HG03432 (cell line): ENCODE data around the gene CAMK1D.
"Not testable (repeated sequence)": the region's sequence is repeated elsewhere in the genome, so short reads cannot be mapped to it uniquely, and the experiment has no call there.

Source experiments
- ATAC-seq: cut with Tn5 transposase; IDR thresholded peaks from one replicate; pipeline ENCODE4 v1.9.1; 2021; ENCODE audit warnings: mild to moderate bottlenecking, moderate library complexity; ENCODE audit not compliant: unreplicated experiment

The CAMK1D gene

DNA sequence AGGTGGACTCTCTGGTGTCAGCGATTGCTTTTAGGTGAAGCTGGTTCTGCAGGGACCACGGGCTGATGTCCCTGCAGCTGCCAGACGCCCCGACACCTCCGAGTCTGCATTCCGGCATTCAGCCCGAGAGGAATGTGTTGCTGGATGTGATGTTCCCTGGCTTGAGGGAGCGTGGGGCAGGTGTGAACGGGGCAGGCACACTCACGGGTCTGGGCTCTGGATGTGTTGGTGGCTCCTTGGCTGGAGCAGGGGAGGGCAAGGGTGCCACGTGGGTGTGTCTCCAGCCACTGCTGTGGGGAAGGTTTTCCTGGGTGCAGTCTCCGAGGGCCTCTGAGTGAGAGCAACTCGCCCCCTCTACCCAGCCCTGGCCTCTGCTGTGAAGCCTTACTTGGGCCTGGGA is 140.5 kb downstream of the CAMK1D start:
- ATAC-seq = no peak

DNA sequence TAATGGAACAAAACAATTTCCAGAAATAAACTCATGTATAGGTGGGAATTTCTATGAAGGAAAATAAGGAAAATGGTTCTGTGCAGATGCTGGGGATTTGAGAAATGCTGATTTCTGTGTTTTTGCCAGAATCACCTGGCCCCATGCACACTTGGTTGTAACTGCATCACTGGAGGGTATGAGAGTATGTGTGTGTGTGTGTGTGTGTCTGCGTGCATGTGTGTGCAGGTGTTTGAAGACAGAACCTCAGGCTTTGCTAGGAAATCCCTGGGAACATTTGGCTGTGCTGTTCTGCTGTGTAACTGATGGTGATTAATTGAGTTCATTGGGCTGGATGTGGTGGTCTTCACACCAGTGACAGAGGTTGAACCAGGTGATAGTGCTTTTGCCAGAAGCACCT is 141.6 kb downstream of the CAMK1D start:
- ATAC-seq = no peak

DNA sequence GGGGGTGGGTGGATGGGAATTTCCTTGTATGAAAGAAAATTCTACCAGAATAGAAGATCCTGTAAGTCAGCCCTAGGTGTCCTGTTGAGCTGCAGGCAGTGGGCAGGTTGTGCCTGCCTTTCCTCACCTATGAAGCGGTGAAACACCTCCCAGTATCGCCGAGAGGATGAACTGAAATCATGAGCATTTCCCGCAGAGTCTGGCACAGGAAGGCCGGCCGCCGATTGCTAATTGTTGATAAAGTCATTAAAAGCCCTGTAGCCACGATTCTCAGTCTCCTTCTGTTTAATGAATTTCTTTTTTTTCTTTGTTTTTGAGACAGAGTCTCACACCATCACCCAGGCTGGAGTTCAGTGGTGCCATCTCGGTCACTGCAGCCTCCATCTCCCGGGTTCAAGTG is 142.1 kb downstream of the CAMK1D start:
- no peak for ATAC-seq

DNA sequence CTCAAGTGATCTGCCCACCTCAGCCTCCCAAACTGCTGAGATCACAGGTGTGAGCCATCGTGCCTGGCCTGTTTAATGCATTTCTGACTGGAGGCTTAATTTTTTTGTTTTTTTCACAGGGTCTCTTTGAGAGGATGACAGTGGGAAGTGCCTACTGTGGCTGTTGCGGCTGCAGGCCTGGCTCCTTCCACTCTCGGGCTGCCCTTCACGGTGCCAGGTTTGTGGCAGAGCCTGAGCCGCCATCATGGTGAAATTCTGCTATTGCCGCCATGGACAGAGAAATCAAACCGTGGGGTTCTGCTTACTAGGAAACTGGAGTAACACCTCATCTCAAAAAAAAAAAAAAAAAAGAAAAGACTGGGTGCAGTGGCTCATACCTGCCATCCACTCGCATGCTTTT is 142.7 kb downstream of the CAMK1D start:
- ATAC-seq = no peak

DNA sequence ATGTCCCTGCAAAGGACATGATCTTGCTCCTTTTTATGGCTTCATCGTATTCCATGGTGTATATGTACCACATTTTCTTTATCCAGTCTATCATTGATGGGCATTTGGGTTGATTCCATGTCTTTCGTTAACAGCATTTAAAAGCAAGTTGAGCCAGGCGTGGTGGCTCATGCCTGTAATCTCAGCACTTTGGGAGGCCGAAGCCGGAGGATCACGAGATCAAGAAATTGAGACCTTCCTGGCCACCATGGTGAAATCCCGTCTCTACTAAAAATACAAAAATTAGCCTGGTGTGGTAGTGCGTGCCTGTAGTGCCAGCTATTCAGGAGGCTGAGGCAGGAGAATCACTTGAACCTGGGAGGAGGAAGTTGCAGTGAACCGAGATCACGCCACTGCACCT is 147.7 kb downstream of the CAMK1D start:
- not testable (repeated sequence) for ATAC-seq

DNA sequence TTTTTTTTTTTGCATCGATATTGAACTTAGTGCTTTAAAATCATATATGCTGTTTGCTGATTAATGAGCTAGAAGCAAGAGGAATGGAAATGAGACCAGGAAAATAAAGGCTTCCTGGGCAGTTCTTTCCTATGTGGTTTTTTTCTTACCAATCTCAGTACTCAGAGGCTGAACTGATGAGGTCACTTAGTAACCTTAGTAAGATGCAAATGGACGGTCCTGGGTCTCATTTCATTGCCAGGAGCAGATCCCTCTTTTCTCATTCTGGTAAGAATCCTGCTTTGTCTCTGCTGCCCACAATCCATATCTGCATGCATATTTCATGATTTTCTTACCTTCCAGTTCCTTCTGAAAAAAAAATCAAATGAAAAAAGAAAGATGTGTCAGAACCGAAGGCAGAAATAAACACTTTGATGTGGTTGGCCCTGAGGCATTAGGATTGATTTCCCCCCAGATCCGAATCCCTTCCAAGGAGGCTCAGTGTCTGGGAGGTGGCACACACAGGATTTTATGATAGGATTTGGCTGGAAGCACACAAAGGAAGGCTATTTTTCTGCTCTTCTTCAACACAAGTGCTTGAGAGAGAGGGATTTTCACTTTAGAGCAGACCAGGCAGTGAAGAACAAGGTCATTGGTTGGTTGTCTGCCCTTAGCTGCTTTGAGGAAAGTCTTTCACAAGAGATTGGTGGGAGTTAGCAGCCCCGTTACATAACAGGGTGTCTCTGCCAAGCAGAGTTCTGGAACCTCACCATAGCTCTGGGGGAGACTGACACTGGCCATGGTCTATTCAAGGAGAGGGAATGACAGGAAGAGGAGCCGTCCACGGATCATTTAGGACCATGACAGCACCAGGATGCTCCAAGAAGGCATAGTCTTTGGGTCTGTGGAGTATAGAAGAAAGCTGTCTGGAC is 150.0 kb downstream of the CAMK1D start:
- ATAC-seq = no peak

DNA sequence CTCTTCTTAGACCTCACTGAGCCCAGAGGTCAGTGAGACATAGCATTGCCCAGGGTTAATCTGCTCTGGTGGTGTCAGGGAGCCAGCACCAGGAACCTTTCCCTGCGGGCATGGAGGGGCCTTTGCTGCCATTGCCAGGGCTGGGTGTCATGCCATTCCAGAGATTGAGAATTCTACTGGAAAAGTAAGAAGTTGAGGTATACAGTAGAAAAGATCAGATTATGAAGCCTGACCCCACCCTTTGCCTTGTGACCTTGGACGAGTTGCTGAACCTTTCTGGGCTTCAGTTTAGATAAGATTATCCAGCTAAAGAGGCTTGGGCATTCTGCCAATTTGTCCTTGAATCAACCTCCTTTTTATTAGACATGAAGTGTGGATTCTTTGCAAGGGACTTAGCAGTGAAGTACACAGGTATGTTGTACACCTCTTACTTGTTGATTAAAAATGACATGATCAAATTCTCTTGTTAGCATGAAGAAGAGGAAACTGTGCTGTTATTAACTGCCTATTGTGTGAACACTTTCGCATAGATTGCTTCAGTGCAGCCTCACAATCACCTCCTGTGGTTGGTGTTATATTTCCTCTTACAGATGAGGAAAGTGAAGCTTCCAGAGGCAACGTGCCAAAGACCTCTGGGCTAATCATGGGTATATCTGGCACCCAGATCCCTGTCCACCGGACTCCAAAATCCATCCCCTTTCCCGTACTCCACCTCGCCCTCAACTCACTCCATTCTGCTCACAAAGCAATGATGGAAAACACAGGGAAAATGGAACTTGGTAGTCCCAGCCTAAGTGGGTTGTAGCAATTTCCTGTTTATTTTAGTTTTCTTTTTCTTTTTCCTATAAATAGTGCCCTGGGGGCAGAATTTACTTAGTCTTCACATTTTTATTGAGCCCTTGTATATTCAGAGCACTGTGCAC is 151.3 kb downstream of the CAMK1D start:
- no peak for ATAC-seq

DNA sequence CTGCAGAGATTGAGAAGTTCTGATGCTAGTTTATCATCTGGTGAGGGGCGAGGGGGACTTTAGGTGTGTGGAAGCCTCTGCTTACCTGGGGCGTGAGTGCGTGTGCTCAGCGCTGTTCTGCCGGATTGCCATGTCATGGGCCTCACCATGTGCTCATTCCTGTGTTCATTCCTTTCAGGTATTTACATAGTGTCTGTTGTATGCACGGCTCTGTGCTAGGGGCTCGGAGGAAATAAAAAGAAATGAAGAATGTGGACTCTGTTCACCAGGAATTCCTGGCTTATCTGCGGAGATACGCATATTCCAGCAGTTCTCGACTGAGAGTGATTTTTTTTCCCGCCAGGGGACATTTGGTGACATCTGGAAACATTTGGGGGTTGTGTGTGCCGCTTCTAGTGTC is 152.0 kb downstream of the CAMK1D start:
- no peak for ATAC-seq

DNA sequence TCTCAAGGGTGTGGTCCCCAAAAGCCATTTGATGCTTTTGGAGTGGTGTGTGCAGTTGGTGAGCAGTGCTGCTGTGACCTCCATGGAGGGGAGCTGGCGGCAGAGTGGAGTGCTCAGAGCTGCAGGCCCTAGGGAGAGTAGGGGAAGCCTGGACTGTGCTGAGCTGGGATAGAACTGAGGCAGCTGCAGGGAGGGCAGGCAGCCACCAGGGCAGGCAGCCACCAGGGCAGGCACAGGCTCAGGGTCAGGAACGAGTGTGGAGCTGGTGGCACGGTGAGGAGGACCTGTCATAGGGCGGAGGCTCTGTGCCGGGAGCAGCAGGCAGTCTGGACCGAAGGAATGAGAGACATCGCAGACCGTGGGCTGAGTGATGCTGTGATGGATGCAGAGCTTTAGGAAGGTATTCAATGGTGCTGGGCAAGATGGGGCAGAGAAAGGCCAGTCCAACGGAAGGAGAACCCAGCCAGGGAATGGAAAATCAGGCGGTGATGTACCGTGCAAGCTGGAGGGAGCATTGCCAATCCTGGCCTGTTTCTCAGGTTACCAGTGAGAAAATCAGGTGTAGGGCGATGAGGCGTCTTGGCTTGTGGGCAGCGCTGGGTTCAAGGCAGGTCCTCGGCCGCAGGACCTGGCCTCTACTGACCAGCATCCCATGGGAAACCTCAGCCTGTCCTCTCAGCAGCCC is 152.6 kb downstream of the CAMK1D start:
- no peak for ATAC-seq

DNA sequence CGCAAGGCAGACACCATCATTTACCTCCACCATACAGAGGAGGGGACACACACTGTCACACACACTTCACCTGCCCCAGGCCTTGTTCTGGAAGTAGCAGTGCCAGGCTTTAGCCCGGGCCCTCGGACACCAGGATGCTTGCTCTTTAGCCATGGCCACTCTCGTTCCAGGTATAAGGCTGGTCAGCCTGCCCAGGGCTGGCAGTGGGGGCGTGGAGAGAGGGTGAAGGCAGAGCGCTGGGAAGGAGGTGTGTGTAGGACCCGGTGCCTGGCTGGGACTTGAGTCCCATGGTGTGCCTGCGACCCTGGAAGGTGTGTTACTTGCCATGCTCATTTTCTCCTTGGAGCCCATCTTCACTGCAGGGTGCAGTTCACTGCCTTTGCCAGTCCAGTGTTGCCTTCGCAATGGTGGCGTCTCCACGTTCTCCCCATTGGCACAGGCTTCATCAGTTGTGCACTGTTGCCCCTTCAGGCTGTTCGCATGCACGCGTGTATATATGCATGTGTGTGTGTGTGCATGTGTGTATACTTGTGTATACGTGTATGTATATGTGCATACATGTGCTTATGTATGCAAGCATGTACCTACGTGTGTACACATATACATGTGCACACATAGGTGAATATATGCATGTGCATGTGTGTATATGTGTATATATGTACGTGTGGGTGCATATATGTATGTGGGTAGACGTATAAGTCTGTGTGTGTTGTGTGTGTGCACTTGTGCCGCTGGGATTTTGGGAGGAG is 153.4 kb downstream of the CAMK1D start:
- no peak for ATAC-seq

DNA sequence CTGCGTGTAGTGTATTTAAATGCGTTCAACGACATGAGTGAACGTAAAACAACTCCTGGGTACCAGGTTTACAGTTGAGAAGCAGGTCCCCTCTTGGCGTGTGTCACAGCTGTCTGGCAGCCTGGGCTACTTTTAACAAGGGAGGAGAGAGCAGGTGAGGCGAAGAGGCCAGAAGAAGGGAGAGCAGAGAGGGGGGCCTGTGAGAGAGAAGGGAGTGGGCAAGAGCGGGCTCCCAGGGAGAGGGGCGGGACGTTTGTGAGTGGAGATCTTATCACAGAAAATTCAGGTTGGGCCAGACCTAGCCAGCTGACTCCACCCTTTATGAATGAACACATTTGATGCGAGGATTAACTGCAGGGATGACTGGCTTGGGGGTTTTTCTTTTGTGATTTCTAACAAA is 154.0 kb downstream of the CAMK1D start:
- no peak for ATAC-seq

DNA sequence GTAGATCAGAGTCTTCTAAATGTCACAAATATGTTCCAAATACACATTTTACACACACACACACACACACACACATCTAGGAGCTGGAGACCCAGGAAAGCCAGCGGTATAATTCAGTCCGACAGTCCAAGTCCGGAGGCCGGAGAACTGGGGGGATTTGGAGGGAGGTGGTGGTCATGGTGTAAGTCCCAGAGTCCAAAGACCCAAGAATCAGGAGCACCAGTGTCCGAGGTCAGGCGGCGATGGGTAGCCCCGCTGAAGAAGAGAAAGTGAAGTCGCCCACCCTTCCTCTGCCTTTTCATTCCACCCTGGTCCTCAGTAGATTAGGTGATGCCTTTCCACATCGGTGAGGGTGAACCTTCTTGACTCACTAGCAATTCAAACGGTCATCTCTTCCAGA is 154.8 kb downstream of the CAMK1D start:
- no peak for ATAC-seq

DNA sequence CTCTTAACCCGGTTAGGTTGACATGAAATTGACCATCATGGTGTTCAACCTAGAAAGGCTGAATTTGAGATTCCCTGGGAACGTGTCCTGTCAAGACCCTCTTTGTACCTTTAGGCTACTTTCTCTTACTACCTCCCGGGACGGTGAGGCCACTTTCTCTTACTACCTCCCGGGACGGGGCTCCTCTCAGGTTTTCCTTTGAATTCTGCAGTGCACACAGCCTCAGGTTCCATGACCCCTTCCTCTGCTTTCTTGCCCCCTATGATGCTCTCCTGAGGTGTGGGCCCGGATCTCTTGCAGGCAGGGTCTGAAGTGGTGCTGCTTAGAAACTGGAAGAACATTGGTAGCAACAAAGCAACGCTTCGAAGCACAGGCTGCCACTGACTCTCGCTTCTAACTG is 155.3 kb downstream of the CAMK1D start:
- ATAC-seq = no peak

DNA sequence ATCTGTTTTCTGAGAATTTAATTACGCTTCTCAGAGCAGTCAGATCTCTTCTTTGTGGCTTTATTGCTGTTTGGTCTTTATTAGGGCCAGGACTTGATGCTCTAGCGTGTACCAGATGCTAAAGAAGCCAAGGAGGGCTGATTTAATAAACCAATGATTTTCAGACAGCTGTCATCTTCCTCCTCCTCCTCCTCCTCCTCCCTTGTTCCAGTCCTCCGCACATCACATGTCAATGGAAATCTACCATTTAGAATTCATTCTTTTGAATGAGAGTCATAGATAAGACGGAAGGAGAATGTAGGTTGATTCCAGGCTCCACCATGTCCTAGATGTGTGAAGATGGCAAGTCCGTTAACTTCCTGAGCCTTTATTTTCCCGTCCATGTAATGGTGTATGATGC is 156.3 kb downstream of the CAMK1D start:
- no peak for ATAC-seq

DNA sequence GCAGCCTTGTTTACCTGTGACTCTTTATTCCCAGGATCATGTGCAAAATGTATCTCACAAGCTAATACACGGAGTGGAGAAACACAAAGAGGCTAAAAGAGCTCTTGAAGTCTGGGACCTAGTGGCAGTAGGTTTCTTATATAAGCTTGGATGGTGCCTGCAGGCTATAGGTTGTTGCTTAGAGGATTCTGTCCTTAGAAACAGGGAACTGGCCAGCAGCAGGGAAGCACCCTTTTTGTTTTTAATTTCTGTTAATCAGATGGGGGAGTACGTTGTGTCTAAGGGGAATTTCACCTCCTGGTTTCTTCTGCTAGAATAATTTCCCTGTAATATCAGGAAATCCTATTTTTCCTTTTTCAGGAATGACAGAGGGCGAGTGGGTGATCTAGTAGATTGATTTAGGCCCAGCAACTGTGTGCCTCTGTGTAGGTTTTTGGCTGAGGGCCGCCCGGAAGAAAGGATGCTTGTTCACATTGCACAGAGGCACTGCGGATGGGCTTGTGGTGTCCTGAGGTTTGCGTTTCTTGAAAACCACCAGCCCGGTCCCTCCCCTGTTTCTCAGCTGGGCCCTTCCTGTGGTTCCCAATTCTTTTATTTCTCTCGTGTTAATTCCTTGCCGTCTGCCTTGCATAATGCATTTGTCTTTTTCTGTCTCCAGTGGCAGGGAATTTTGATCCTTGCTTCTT is 158.0 kb downstream of the CAMK1D start:
- no peak for ATAC-seq

DNA sequence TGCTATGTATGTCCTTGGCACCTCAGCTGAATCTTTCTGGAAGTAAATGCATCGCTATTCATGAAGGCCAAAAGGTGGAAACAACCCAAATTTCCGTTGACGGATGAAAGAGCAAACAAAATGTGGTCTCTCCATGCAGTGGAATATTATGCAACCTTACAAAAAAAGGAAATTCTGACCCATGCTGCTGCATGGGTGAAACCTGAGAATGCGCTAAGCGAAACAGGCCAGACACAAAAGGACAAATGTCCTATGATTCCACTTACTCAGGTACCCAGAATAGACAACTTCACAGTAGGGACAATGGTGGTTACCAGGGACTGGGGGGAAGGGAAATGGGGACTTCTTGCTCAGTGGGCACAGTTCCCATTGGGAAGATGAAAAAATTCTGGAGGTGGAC is 158.8 kb downstream of the CAMK1D start:
- ATAC-seq = no peak

DNA sequence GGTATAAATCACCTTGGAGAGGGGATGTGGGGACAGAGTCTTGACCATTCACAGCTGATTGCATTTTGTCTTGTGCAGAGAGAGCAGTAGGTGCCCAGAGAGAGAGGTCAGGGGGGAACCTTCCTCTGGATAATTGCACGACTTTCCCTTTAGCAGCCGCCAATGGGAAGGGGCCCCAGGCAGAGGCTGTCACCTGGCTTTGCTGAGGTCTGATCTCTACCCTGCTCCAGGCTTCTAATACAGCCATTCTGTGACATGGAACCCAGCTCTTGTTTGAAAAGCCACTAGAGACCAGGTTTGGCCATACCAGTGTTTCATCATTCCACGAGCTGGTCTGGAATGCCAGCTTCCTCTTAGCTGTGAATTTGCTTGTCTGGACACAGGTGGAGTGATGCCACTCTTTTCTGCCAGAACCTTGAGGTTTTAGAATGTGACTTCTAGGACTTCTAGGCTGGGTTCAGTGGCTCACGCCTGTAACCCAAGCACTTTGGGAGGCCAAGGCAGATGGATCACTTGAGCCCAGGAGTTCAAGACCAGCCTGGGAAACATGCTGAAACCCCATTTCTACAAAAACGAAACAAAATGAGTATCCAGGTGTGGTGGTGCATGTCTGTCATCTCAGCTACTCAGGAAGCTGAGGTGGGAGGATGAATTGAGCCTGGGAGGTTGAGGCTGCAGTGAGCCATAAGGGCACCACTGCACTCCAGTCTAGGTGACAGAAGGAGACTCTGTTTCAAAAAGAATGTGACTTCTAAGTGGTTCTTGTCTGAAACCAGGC is 159.9 kb downstream of the CAMK1D start:
- no peak for ATAC-seq

DNA sequence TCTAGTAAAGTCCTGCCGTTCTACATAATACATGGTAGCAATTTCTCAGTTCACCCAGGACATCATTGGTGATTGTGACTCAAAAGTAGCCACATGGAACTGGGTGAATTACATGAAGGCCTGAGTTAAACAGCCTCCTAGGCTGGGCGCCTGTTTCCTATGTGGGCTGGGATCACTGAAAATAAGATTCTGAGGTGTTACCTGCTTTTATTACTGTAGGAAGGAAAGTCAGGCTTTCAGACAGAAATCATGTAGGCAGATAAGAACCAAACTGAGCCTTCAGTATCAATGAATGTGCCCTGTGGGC is 160.4 kb downstream of the CAMK1D start:
- ATAC-seq = no peak

DNA sequence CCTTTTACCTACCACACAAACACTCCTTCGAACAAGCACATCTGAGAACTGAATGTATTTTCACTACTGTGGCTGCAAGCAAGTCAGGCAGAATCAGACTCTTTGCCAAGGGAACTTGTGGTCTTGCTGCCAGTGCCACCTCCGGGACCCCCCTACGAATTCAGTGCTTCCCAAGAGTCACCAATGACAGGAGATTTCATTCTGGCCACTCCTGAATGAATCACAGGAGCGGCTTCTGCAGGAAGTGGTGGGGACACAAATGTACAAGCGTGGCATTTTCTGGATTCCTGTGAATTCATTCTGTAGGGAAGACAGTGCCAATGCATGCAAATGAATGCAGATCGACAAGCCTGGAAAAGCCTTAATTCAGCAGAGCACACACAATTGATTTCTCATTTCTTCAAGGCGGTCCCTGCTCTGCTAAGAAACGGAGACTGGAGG is 161.2 kb downstream of the CAMK1D start:
- ATAC-seq = no peak
